Adrenal gland (tissue), 5 donors: Measurements from ENCODE around the gene UBE2H.

Experiments
- POLR2A ChIP-seq, 2 donors: fragments of 450-650 bp; IDR thresholded peaks; one replicate each; pipeline ENCODE4 v1.6.1; 2017; ENCODE audit warnings: antibody characterized with exemption in 2 of 2, mild to moderate bottlenecking in 2 of 2, moderate library complexity in 1 of 2
- TF ChIP-seq, protein P1 (sequence below), 6 experiments: fragments of 450-650 bp in 4 of 6; fragments of 200-600 bp in 2 of 6; sonication (generic) in 1 of 6; IDR thresholded peaks; 1 replicate in 5 of 6; 2 replicates in 1 of 6; pipeline versions ENCODE4 v1.5.1 to v1.8.0; 2016 to 2021; ENCODE audit warnings: antibody characterized with exemption in 6 of 6, mild to moderate bottlenecking in 2 of 6, moderate library complexity in 1 of 6
- donor health status: DM: no; HTN: no; CAD: no.

DNA sequence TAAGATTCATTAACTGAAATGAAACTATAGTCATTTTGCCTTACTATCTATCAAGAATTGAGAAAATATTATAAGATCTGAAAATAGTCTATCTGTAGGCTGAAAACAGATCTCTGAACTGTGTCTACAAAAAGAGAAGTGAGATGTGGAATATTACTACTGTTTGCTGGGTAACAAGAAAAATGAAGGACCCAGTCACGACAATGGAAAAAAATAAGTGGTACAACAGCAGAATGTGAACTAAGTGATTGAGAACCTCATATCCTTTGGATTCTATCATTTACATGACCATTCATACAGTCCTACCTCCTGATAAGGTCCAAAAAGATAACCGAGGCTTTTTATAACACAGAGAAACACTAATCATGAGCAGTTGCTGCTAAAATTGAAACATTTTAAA lies 94.3 kb downstream of the UBE2H start:
- TF ChIP-seq, protein P1, sequence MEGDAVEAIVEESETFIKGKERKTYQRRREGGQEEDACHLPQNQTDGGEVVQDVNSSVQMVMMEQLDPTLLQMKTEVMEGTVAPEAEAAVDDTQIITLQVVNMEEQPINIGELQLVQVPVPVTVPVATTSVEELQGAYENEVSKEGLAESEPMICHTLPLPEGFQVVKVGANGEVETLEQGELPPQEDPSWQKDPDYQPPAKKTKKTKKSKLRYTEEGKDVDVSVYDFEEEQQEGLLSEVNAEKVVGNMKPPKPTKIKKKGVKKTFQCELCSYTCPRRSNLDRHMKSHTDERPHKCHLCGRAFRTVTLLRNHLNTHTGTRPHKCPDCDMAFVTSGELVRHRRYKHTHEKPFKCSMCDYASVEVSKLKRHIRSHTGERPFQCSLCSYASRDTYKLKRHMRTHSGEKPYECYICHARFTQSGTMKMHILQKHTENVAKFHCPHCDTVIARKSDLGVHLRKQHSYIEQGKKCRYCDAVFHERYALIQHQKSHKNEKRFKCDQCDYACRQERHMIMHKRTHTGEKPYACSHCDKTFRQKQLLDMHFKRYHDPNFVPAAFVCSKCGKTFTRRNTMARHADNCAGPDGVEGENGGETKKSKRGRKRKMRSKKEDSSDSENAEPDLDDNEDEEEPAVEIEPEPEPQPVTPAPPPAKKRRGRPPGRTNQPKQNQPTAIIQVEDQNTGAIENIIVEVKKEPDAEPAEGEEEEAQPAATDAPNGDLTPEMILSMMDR (IDR thresholded peaks at IDR 0.05): no peak
- no peak for TF ChIP-seq POLR2A (IDR thresholded peaks at IDR 0.05)
